GM15510 (cell line): ENCODE results near the gene RAPGEF6.

Experiments
- POLR2A ChIP-seq: IDR thresholded peaks from 3 replicates; pipeline ENCODE4 v1.6.1; 2011; ENCODE audit warnings: borderline replicate concordance; ENCODE audit not compliant: insufficient read length; ENCODE audit errors: extremely low read depth

RAPGEF6 gene

DNA sequence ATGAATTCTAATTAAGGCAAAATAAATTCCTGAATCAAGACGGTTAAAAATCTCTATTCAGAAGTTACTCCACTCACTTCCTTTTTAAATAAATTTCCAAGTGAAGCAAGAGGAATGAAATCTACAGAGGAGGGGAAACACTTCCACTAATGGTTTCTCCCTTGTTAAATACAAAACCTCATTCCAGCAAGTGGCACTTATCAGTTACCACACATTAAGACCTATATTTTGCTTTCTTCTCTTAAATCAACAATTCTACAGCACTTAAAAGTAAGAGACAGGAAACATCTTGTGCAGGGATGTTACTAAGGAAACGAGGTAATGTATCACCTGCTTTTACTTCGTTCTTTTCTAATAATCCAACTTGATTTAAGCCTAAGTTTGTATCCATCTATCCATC lies 172.6 kb downstream of the RAPGEF6 start:
- TF ChIP-seq POLR2A: no peak

DNA sequence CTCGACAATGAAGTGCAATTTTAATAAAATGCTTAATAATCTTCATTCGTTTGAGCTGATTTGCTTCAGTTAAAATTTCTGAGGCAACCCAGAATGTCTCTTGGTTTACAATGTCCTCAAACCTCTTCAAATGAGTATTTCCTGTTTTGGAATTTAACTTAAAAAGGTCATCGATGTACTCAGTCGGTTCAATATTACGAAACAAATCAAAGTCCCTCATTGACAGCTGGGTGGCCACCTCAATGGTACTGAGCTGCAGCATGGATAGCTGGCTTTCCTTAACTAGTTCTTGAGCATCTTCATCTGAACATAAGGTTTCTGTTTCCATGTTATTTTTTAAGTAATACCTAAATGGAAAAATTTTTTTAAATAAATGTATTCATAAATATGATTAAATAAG lies 173.3 kb downstream of the RAPGEF6 start:
- TF ChIP-seq POLR2A: no peak

DNA sequence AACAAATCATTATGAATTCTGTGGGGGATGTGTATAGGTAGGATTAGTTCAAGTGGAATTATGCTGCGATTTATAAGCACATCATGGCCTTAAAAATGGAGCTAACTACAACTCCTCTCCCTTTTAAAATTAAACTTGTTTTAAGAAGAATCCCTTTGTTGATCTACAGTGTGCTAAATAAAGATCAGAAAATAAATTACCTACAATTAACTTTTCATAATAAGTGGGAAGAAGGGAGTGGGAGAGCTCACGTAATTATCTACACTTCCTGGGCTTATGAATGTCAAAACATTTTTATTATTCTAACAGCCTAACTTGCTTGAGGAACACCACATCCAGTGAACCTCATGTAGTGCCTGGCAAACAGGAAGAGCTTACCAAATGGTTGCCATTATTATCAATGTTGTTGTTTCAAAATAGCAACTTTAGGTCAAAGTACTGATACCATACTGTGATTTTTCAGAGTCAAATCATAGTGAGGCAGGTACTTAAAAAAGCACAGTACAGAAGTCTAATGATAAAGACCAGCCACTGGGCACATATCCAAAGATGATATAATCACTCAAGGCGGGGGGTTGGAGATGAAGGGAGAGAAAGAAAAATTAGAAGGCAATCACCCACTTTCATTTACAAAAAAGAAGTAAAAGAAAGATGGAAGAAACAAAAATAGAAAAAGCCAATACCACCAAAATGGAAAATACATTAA lies 174.0 kb downstream of the RAPGEF6 start:
- TF ChIP-seq POLR2A: no peak

DNA sequence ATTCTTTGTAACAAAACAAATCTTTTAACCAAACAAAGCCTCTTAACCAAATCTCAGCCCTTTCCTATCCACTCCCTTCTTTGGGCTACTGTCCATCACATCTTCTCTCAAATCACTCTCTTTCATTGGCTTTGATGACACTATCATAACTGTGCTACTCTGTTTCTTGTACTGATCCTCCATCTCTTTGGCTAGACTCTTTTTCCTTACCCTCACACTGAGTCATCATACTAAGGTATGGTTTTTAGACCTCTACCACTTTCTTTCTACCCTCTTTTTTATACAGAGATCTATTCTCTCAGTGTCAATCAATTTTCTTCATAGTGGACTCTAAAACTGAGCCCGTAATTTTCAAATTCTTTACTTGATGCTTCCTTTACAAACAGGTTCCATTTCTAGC lies 174.9 kb downstream of the RAPGEF6 start:
- no peak for TF ChIP-seq POLR2A

- TF ChIP-seq POLR2A: no peak
These were observed 175.8 kb downstream of the RAPGEF6 start for GRCh38 chr5:131459216-131459615.

GRCh38 chr5:131457193-131457592 lies 177.8 kb downstream of the RAPGEF6 start:
- TF ChIP-seq POLR2A: no peak

GRCh38 chr5:131450941-131451340 lies 184.1 kb downstream of the RAPGEF6 start:
- no peak for TF ChIP-seq POLR2A

DNA sequence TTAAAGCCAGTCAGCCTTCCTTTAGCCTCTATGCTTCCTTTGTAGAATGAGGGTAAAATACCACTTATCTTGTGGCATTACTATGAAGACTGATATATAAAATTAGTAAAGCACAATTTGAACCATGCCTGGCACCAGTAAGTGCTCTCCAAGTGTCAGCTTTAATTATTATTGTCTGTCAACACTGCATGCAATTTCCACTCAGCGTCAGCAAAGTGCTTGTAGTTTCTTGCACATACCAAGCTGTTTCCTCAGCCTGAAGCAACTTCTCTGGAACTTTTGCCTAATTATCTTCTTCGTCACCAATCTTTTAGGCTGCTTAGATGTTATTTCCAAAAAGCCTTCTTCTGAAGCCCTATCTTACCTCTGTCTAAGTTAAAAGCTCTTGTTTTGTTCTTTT lies 193.8 kb downstream of the RAPGEF6 start:
- no peak for TF ChIP-seq POLR2A

GRCh38 chr5:131436081-131436480 lies 198.9 kb downstream of the RAPGEF6 start:
- TF ChIP-seq POLR2A: no peak

GRCh38 chr5:131433109-131433508 lies 201.9 kb downstream of the RAPGEF6 start:
- TF ChIP-seq POLR2A: no peak

- no peak for TF ChIP-seq POLR2A
These were observed 203.2 kb downstream of the RAPGEF6 start for GRCh38 chr5:131431794-131432193.

DNA sequence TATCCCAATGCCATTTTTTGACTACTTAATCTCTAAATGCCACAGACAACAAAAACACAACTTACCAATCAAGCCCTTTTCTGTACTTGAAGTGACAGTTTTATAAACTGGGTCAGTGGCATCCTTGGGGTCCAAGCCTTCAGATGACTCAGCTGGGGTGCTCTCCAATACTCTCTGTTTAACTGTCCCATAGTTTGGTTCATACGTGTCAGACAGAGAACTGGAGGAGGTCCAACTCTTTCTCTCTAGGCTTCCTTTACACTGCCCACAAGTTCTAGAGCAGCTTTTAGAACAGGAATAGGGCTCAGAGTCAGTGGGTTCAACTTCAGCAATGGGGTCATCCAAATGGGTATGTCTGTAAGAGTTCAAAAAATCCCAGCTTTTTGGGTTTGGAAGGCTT lies 204.2 kb downstream of the RAPGEF6 start:
- no peak for TF ChIP-seq POLR2A

DNA sequence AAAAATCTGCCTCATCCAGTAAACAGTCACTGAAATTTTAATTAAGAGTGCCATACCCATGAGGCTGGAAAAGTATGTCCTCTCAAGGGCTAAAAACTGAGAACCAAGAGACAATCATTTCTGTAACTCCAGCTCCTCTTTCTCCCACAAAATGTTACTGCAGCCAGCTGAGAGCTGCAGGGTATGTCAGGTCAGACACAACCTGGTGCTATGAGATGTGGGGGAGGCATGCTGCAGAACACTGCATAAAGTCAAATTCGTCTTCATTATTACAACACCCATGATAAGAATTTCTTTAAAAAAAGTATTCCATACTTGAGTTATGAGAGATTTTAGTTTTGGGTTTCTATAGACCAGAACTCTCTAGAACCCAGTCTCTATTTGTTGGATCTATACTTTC lies 209.0 kb downstream of the RAPGEF6 start:
- TF ChIP-seq POLR2A: no peak

- TF ChIP-seq POLR2A: no peak
These were observed 212.0 kb downstream of the RAPGEF6 start for GRCh38 chr5:131423056-131423455.

DNA sequence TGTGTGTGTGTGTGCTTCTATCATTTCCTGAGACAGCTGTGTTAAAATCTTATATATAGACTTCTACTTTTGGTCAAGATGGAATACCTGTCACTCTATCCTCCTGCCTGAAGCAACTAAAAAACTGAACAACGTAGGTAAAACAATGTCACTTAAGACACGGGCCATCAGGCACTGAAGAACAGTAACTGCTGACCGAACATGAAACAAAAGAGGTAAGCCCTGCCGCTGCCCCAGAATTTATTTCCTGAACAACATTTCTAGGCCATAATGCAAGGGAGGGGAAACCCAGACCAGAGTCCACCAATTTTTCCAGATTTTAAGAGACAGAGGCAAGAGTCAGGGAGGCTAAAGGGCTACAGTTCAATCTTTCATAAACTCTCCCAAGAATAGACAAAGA lies 215.2 kb downstream of the RAPGEF6 start:
- TF ChIP-seq POLR2A: no peak

DNA sequence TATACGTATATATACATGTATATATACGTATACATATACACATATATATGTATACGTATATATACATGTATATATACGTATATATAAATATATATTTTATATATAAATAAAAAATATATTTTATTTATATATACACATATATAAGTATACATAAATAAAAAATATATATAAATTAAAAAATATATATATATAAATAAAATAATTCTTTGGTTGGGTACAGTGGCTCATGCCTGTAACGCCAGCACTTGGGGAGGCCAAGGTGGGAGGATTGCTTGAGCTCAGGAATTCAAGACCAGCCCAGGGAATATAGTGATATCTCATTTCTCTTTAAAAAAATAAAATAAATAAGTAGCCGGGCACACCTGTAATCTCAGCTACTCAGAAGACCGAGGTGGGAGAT lies 216.2 kb downstream of the RAPGEF6 start:
- TF ChIP-seq POLR2A: no peak

DNA sequence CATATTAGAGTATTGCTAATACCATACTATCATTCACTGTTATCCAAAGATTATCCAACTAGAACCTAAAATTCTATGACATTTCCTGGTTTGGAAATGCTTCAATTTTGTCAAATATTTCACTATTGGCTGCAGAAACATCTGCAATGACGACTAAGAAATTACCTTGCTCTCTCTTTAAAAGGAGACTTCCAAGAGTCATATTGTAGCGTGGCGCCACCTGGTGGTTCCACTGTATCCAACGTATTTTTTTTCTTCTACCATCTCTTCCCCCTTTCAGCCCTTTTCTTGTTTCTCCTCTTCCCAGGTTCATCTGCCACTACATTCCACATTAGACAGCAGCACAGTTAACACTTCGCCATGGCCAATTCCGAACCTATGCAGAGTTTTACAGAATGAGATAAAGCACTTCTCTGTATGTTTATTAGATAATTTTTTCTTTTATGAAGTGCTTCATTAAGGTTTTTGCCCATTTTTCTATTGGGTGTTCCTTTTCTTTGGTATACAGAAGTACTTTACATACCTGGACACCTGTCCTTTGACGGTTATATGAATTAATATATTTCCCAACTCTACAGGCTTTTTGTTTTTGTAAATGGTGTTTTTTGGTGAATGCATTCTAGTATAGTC lies 217.7 kb downstream of the RAPGEF6 start:
- TF ChIP-seq POLR2A: no peak

GRCh38 chr5:131416729-131417128 lies 218.3 kb downstream of the RAPGEF6 start:
- no peak for TF ChIP-seq POLR2A
